NCI-H526 (cell line): ENCODE measurements around the gene RNF13.
"Not testable (repeated sequence)": the region's sequence is repeated elsewhere in the genome, so short reads cannot be mapped to it uniquely, and the experiment has no call there.

Experiments
- DNase-seq, 2 experiments: peaks; one replicate each; lab custom pipeline; 2025; lab: John Stamatoyannopoulos, UW

RNF13 gene

GRCh38 chr3:149958171-149958796 is 145.3 kb downstream of the RNF13 start:
- no peak for DNase-seq

GRCh38 chr3:149959443-149959842 is 146.4 kb downstream of the RNF13 start:
- no peak for DNase-seq

- peak in 1 of 2 experiments; percentile 49 for DNase-seq
Observed at GRCh38 chr3:149963485-149963884, 150.5 kb downstream of the RNF13 start.

- DNase-seq, result no peak
Observed at GRCh38 chr3:149964291-149964690, 151.3 kb downstream of the RNF13 start.

GRCh38 chr3:149965278-149965677 is 152.3 kb downstream of the RNF13 start:
- no peak for DNase-seq

GRCh38 chr3:149967086-149967685 is 154.2 kb downstream of the RNF13 start:
- peak; percentile 79 to 85 for DNase-seq

- DNase-seq, result peak; percentile 65 to 73
Observed at GRCh38 chr3:149968216-149968615, 155.2 kb downstream of the RNF13 start.

GRCh38 chr3:149969110-149969939 is 156.3 kb downstream of the RNF13 start:
- DNase-seq, result peak; percentile 86 to 92

- peak; percentile 70 to 89 for DNase-seq
Observed at GRCh38 chr3:149969940-149970715, 157.1 kb downstream of the RNF13 start.

- peak; percentile 75 to 98 for DNase-seq
Observed at GRCh38 chr3:149970716-149971402, 157.8 kb downstream of the RNF13 start, which contains the start of gene PFN2. Gene PFN2, minus strand, starts transcription at chr3:149970895. Its CDS starts 39 bp downstream, at chr3:149970856.

GRCh38 chr3:149971403-149972075 is 158.5 kb downstream of the RNF13 start:
- peak; percentile 82 to 98 for DNase-seq

GRCh38 chr3:149975919-149976318 is 162.9 kb downstream of the RNF13 start:
- DNase-seq, result no peak

GRCh38 chr3:149977386-149977785 is 164.4 kb downstream of the RNF13 start:
- DNase-seq, result no peak

GRCh38 chr3:149981979-149982378 is 169.0 kb downstream of the RNF13 start:
- not testable (repeated sequence) for DNase-seq

- not testable (repeated sequence) for DNase-seq
Observed at GRCh38 chr3:149983053-149983452, 170.0 kb downstream of the RNF13 start.

- no peak for DNase-seq
Observed at GRCh38 chr3:149983628-149984027, 170.6 kb downstream of the RNF13 start.

GRCh38 chr3:149989307-149989706 is 176.3 kb downstream of the RNF13 start:
- peak in 1 of 2 experiments; percentile 49 for DNase-seq

- DNase-seq, result no peak
Observed at GRCh38 chr3:149990423-149990948, 177.5 kb downstream of the RNF13 start.

- DNase-seq, result no peak
Observed at GRCh38 chr3:149992416-149993058, 179.5 kb downstream of the RNF13 start.

GRCh38 chr3:149998946-149999345 is 185.9 kb downstream of the RNF13 start:
- no peak for DNase-seq
